Measurements from ENCODE around the gene CRELD1. TPM values are rescaled to one million over a fixed set of nuclear protein-coding genes. Genes with fewer than 3 reads are reported as not detected.
A peak's percentile ranks its signal among the peaks of the same experiment; 100 is the strongest.

The CRELD1 gene
- total and polyA plus RNA-seq, 2 of the 13 experiments (the other 11 are each of a cell fraction or from before 2014, with no cell fraction given), result 27.1 to 61.9 TPM

DNA sequence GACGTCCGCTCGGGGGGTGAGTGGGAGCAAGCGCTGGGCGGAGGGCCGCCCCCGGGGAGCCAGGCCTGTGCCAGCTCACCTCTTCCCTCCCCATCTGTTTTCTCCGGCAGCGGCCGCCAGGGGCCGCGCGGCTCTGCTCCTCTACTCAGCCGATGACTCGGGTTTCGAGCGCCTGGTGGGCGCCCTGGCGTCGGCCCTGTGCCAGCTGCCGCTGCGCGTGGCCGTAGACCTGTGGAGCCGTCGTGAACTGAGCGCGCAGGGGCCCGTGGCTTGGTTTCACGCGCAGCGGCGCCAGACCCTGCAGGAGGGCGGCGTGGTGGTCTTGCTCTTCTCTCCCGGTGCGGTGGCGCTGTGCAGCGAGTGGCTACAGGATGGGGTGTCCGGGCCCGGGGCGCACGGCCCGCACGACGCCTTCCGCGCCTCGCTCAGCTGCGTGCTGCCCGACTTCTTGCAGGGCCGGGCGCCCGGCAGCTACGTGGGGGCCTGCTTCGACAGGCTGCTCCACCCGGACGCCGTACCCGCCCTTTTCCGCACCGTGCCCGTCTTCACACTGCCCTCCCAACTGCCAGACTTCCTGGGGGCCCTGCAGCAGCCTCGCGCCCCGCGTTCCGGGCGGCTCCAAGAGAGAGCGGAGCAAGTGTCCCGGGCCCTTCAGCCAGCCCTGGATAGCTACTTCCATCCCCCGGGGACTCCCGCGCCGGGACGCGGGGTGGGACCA lies 632 bp upstream of the CRELD1 start (continued):
- TF ChIP-seq NFAT5 (CRISPR knock-in tag; IDR thresholded peaks at IDR 0.05) (peak; percentile 47), ZNF720 (CRISPR knock-in tag; IDR thresholded peaks at IDR 0.05) (0 out of 2 replicates have a peak, but pooled peaks have one; percentile 22), ZNF552 (CRISPR knock-in tag; IDR thresholded peaks at IDR 0.05; ENCODE audit: borderline replicate concordance) (no peak), MAFF (IDR thresholded peaks at IDR 0.05; ENCODE audit: low read depth, low read length) (no peak), JUNB (CRISPR knock-in tag; IDR thresholded peaks at IDR 0.05; ENCODE audit: borderline replicate concordance) (no peak; the same call in 1 of the 2 replicates), THAP8 (CRISPR knock-in tag; IDR thresholded peaks at IDR 0.05; ENCODE audit: borderline replicate concordance) (no peak; the same call in 1 of the 2 replicates), ZEB1 (IDR thresholded peaks at IDR 0.05; ENCODE audit: insufficient replicate concordance, low read depth) (no peak), HDAC6 (IDR thresholded peaks at IDR 0.05; ENCODE audit: low read depth, low read length) (no peak), AGO2 (optimal IDR thresholded peaks at IDR 0.05; ENCODE audit: low read depth, low read length) (peak; percentile 86), ZNF468 (CRISPR knock-in tag; IDR thresholded peaks at IDR 0.05) (no peak; the same call in 1 of the 2 replicates), YY1 (IDR thresholded peaks at IDR 0.05; ENCODE audit: insufficient read depth, insufficient replicate concordance, low read depth, low read length) (peak; percentile 31), PHF21A (CRISPR knock-in tag; IDR thresholded peaks at IDR 0.05) (peak; percentile 18; the same call in 1 of the 2 replicates), FOXO1 (CRISPR knock-in tag; IDR thresholded peaks at IDR 0.05) (no peak), BCL6 (CRISPR knock-in tag; IDR thresholded peaks at IDR 0.05) (no peak; the same call in 1 of the 2 replicates), HMGA1 (CRISPR knock-in tag; conservative IDR thresholded peaks at IDR 0.05) (no peak), SP1 (IDR thresholded peaks at IDR 0.05) (no peak), SP1 (CRISPR knock-in tag; IDR thresholded peaks at IDR 0.05) (peak; percentile 9; the same call in 1 of the 2 replicates)
- TF ChIP-seq, protein P1, sequence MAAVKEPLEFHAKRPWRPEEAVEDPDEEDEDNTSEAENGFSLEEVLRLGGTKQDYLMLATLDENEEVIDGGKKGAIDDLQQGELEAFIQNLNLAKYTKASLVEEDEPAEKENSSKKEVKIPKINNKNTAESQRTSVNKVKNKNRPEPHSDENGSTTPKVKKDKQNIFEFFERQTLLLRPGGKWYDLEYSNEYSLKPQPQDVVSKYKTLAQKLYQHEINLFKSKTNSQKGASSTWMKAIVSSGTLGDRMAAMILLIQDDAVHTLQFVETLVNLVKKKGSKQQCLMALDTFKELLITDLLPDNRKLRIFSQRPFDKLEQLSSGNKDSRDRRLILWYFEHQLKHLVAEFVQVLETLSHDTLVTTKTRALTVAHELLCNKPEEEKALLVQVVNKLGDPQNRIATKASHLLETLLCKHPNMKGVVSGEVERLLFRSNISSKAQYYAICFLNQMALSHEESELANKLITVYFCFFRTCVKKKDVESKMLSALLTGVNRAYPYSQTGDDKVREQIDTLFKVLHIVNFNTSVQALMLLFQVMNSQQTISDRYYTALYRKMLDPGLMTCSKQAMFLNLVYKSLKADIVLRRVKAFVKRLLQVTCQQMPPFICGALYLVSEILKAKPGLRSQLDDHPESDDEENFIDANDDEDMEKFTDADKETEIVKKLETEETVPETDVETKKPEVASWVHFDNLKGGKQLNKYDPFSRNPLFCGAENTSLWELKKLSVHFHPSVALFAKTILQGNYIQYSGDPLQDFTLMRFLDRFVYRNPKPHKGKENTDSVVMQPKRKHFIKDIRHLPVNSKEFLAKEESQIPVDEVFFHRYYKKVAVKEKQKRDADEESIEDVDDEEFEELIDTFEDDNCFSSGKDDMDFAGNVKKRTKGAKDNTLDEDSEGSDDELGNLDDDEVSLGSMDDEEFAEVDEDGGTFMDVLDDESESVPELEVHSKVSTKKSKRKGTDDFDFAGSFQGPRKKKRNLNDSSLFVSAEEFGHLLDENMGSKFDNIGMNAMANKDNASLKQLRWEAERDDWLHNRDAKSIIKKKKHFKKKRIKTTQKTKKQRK (IDR thresholded peaks at IDR 0.05; ENCODE audit: low read length), result no peak
